ENCODE data around the gene YPEL1. TPM values are rescaled to one million over a fixed set of nuclear protein-coding genes. Genes with fewer than 3 reads are reported as not detected.
"Not testable (repeated sequence)": the region's sequence is repeated elsewhere in the genome, so short reads cannot be mapped to it uniquely, and the experiment has no call there.

The YPEL1 gene
- total RNA-seq, 2 donors from 2014 or later: 2.2 to 2.9 TPM

GRCh38 chr22:21730535-21731308, 4.9 kb downstream of the YPEL1 start:
- no peak overlapping the region for H3K27ac ChIP-seq
- H3K27me3 ChIP-seq: no peaks in the 10 kb centered on the region
- intact Hi-C loops (cut with DNase I): no loop called here
- H3K4me1 ChIP-seq: no peaks in the 10 kb centered on the region
- no peak for TF ChIP-seq CTCF (IDR thresholded peaks at IDR 0.05)
- H3K9me3 ChIP-seq: no peaks in the 10 kb centered on the region
- no peak overlapping the region for H3K9ac ChIP-seq (ENCODE audit: low read depth in 2 of 2, low read length in 2 of 2)
- no peak overlapping the region for H3K4me3 ChIP-seq
- no peaks in the 10 kb centered on the region for H3K36me3 ChIP-seq
- DNase-seq: no peak

- H3K9me3 ChIP-seq; DNase-seq; H3K27ac ChIP-seq; H3K36me3 ChIP-seq; H3K27me3 ChIP-seq; H3K4me3 ChIP-seq; H3K4me1 ChIP-seq; intact Hi-C loops (cut with DNase I); H3K9ac ChIP-seq (ENCODE audit: low read depth in 2 of 2, low read length in 2 of 2): not testable (repeated sequence)
Observed at GRCh38 chr22:21729184-21729583, 6.4 kb downstream of the YPEL1 start.

GRCh38 chr22:21728270-21728669, 7.3 kb downstream of the YPEL1 start:
- no peak for DNase-seq

DNA sequence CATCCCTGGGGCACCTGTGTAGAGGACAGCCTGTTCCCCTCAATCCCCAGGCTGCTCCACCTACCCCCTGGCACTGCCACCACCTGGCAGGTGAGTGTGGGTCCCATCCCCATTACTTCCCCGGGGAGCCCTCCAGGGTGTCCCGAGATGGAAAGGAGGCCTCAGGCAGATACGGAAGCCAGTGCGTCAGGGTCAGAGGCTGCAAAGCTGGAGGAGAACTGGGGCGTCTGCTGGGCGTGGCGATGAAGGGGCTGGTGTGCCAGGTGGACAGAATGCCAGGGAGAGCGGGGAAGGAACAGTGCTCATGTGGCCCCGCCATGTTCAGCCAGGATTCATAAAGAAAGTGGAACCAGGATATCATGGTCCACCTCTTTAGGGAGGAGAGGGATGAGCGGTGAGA, 7.8 kb downstream of the YPEL1 start:
- H3K4me1 ChIP-seq: no peaks in the 10 kb centered on the region
- no peak overlapping the region for H3K27ac ChIP-seq
- DNase-seq: no peak
- H3K9ac ChIP-seq (ENCODE audit: low read depth in 2 of 2, low read length in 2 of 2): no peak overlapping the region
- H3K36me3 ChIP-seq: no peaks in the 10 kb centered on the region
- H3K27me3 ChIP-seq: no peaks in the 10 kb centered on the region
- no peak for TF ChIP-seq CTCF (IDR thresholded peaks at IDR 0.05)
- intact Hi-C loops (cut with DNase I): no loop called here
- no peak overlapping the region for H3K4me3 ChIP-seq
- no peaks in the 10 kb centered on the region for H3K9me3 ChIP-seq

More at GRCh38 chr22:21728270-21728669, 7.3 kb downstream of the YPEL1 start:
- Histone ChIP-seq H3K4me3 (no peak overlapping the region), H3K9ac (ENCODE audit: low read depth in 2 of 2, low read length in 2 of 2) (no peak overlapping the region), H3K27ac (no peak overlapping the region), H3K9me3 (no peaks in the 10 kb centered on the region), H3K27me3 (no peaks in the 10 kb centered on the region), H3K4me1 (no peaks in the 10 kb centered on the region), H3K36me3 (no peaks in the 10 kb centered on the region)
- TF ChIP-seq CTCF (IDR thresholded peaks at IDR 0.05): no peak
- intact Hi-C loops (cut with DNase I): no loop called here

- DNase-seq: no peak
- H3K9ac ChIP-seq (ENCODE audit: low read depth in 2 of 2, low read length in 2 of 2): no peak overlapping the region
- H3K4me1 ChIP-seq: no peaks in the 10 kb centered on the region
- no peak overlapping the region for H3K4me3 ChIP-seq
- intact Hi-C loops (cut with DNase I): no loop called here
- H3K27ac ChIP-seq: no peak overlapping the region
- no peaks in the 10 kb centered on the region for H3K36me3 ChIP-seq
- H3K9me3 ChIP-seq: no peaks in the 10 kb centered on the region
- no peaks in the 10 kb centered on the region for H3K27me3 ChIP-seq
- TF ChIP-seq CTCF (IDR thresholded peaks at IDR 0.05): no peak
Observed at GRCh38 chr22:21727159-21727558, 8.4 kb downstream of the YPEL1 start.

- no peaks in the 10 kb centered on the region for H3K36me3 ChIP-seq
- no peak overlapping the region for H3K9ac ChIP-seq (ENCODE audit: low read depth in 2 of 2, low read length in 2 of 2)
- no peaks in the 10 kb centered on the region for H3K9me3 ChIP-seq
- no peaks in the 10 kb centered on the region for H3K27me3 ChIP-seq
- H3K27ac ChIP-seq: no peak overlapping the region
- no peak overlapping the region for H3K4me3 ChIP-seq
- DNase-seq: no peak
- H3K4me1 ChIP-seq: no peaks in the 10 kb centered on the region
- no peak for TF ChIP-seq CTCF (IDR thresholded peaks at IDR 0.05)
- intact Hi-C loops (cut with DNase I): no loop called here
Observed at GRCh38 chr22:21726650-21727049, 8.9 kb downstream of the YPEL1 start.
